Ishikawa (cell line): ENCODE measurements around the gene RGS6.

Experiments used
- CEBPB ChIP-seq: IDR thresholded peaks from 2 replicates; pipeline ENCODE4 v1.6.1; 2012
- CREB1 ChIP-seq: IDR thresholded peaks from 2 replicates; pipeline ENCODE4 v1.6.1; 2012; ENCODE audit warnings: low read depth
- EGR1 ChIP-seq: IDR thresholded peaks from 2 replicates; pipeline ENCODE4 v1.6.1; 2012
- EP300 ChIP-seq: IDR thresholded peaks from 2 replicates; pipeline ENCODE4 v1.6.1; 2012; ENCODE audit warnings: borderline replicate concordance
- NFIC ChIP-seq: IDR thresholded peaks from 2 replicates; pipeline ENCODE4 v1.6.1; 2012
- RAD21 ChIP-seq: IDR thresholded peaks from 2 replicates; pipeline ENCODE4 v1.6.1; 2012; ENCODE audit warnings: low read depth
- REST ChIP-seq: IDR thresholded peaks from 2 replicates; pipeline ENCODE4 v1.6.1; 2012; ENCODE audit warnings: low read depth, mild to moderate bottlenecking
- TAF1 ChIP-seq: IDR thresholded peaks from 2 replicates; pipeline ENCODE4 v1.6.1; 2012; ENCODE audit warnings: low read depth, mild to moderate bottlenecking
- TEAD4 ChIP-seq: IDR thresholded peaks from 2 replicates; pipeline ENCODE4 v1.6.1; 2012
- YY1 ChIP-seq: IDR thresholded peaks from 2 replicates; pipeline ENCODE4 v1.6.1; 2012; ENCODE audit warnings: low read depth
- TF ChIP-seq, protein P1 (sequence below): IDR thresholded peaks from 2 replicates; pipeline ENCODE4 v1.6.1; 2012

- TF ChIP-seq RAD21 (no peak), YY1 (no peak), CEBPB (no peak), TAF1 (no peak), EGR1 (no peak), REST (no peak), EP300 (no peak), TEAD4 (no peak), CREB1 (no peak), NFIC (no peak)
- TF ChIP-seq, protein P1, sequence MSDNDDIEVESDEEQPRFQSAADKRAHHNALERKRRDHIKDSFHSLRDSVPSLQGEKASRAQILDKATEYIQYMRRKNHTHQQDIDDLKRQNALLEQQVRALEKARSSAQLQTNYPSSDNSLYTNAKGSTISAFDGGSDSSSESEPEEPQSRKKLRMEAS: no peak
Measured at GRCh38 chr14:72243309-72244293, 311.4 kb downstream of the RGS6 start.
